GM12892 (cell line): Measurements from ENCODE around the gene GTF2H4.

ENCODE experiments used
- POLR2A ChIP-seq: IDR thresholded peaks from 2 replicates; pipeline ENCODE4 v1.6.1; 2011; ENCODE audit warnings: low read depth, low read length, control low read depth
- POLR2AphosphoS5 ChIP-seq: IDR thresholded peaks from 2 replicates; pipeline ENCODE4 v1.6.1; 2011; ENCODE audit warnings: low read depth, low read length, control low read depth
- TAF1 ChIP-seq: IDR thresholded peaks from 2 replicates; pipeline ENCODE4 v1.6.1; 2011; ENCODE audit warnings: low read depth, mild to moderate bottlenecking, control low read depth, low read length, borderline replicate concordance

GRCh38 chr6:30884521-30885480 is 23.2 kb upstream of the GTF2H4 start:
- TF ChIP-seq POLR2AphosphoS5 (no peak), POLR2A (no peak), TAF1 (no peak)
